ENCODE measurements around the gene NSUN6.

The NSUN6 gene

DNA sequence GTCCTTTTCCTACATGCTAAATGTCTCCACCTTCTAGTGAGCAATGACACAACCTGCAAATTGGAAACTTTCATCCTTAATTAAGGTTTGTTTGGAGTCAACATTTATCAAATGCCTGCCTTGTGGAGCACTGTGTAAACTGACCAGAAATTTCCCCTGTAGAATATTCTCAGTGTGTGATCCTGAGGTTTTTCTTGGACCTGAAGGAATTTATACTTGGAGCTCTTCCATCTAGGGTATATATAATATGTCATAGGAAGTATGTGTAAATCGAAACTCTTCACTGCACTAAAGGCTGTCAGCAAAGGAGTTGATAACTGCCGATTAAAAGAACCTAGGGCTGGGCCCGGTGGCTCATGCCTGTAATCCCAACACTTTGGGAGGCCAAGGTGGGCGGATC is 152.4 kb downstream of the NSUN6 start:
- no peak overlapping the region for H3K4me3 ChIP-seq (ENCODE audit: low read length)
- TF ChIP-seq ZNF274 (IDR thresholded peaks at IDR 0.05; ENCODE audit: low read depth, low read length), result no peak

DNA sequence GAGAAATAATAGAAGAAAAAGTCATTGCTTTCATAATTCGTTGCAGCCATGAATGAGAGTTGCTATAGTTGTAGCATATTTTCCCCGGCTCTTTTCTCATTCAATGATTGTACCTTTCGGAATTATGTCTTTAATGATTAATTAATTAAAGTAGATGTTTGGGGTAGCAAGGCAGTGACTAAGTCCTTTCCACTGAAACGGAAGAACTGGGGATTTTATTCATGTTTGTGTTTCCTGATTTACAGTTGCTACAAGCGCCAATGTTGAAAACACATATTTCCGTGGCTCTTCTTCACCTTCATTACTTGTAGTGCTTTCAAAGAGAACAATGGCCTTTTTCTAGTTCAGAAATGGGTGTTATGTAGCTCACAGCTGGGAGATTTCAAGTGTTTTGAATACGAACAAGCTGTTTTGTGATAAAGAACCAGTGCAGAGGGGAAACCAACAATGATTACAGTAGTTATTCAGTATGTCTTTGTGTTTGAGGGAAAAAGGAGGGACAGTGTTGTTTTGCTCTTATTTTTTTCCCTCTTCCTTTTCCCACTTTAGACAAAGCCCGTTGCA is 153.5 kb downstream of the NSUN6 start:
- no peak for TF ChIP-seq ZNF274 (IDR thresholded peaks at IDR 0.05; ENCODE audit: low read depth, low read length)
- no peak overlapping the region for H3K4me3 ChIP-seq (ENCODE audit: low read length)
